CD4-positive, alpha-beta T cell (primary cell): ENCODE results near the gene MYLK4. TPM values are rescaled to one million over a fixed set of nuclear protein-coding genes. Genes with fewer than 3 reads are reported as not detected.

Experiments used
- ATAC-seq: fragments of 200-7000 bp; cut with Tn5 transposase; one replicate; pipeline ENCODE4 v1.10.0; 2022; ENCODE audit warnings: mild to moderate bottlenecking; ENCODE audit not compliant: poor library complexity
- CTCF ChIA-PET: fragments of 350-600 bp; sonication (Branson Sonifier 250); formaldehyde crosslinking; loops from one replicate; lab custom pipeline; 2021; ENCODE audit warnings: antibody characterized with exemption, inconsistent platforms; lab: Charles Lee
- POLR2A ChIA-PET: fragments of 350-600 bp; sonication (Branson Sonifier 250); formaldehyde crosslinking; loops from one replicate; lab custom pipeline; 2021; ENCODE audit warnings: antibody characterized with exemption, inconsistent platforms; lab: Charles Lee
- DNase-seq, 14 experiments: peaks; one replicate each; pipeline ENCODE4 v3.0.0-alpha.2; 2013 to 2020; ENCODE audit warnings: mixed read lengths in 2 of 14
- H3K27ac ChIP-seq, 2 donors: one replicate each; pipeline versions ENCODE4 v1.5.1 to v1.7.0; 2013; ENCODE audit warnings: low read length in 2 of 2, low read depth in 1 of 2, mild to moderate bottlenecking in 1 of 2
- H3K27me3 ChIP-seq, 2 experiments: 1 replicate in 1 of 2; 2 replicates in 1 of 2; pipeline versions ENCODE4 v1.6.1 to v1.7.0; 2013; ENCODE audit warnings: low read length in 2 of 2, control low read depth in 1 of 2, mild to moderate bottlenecking in 1 of 2, moderate library complexity in 1 of 2; ENCODE audit not compliant: insufficient read depth in 2 of 2, control insufficient read depth in 1 of 2
- H3K36me3 ChIP-seq: one replicate; pipeline ENCODE4 v1.6.1; 2013; ENCODE audit warnings: low read length, control low read depth; ENCODE audit not compliant: insufficient read depth
- H3K4me1 ChIP-seq: one replicate; pipeline ENCODE4 v1.6.1; 2013; ENCODE audit warnings: low read length, control low read depth; ENCODE audit not compliant: insufficient read depth
- H3K4me3 ChIP-seq: one replicate; pipeline ENCODE4 v1.5.1; 2013; ENCODE audit warnings: mild to moderate bottlenecking, low read length, moderate library complexity
- H3K9me3 ChIP-seq, 2 experiments: 1 replicate in 1 of 2; 2 replicates in 1 of 2; pipeline versions ENCODE4 v1.6.1 to v1.7.0; 2013; ENCODE audit warnings: low read length in 2 of 2, mild to moderate bottlenecking in 2 of 2, control low read depth in 1 of 2, moderate library complexity in 1 of 2; ENCODE audit not compliant: control insufficient read depth in 1 of 2, insufficient read depth in 1 of 2
- H3K27ac Mint-ChIP-seq: one replicate; pipeline ENCODE4 v1.8.0; 2020; ENCODE audit warnings: mixed read lengths
- H3K27me3 Mint-ChIP-seq: one replicate; pipeline ENCODE4 v1.8.0; 2021; ENCODE audit warnings: mixed read lengths
- H3K36me3 Mint-ChIP-seq: one replicate; pipeline ENCODE4 v1.8.0; 2021; ENCODE audit warnings: low read depth, mixed read lengths
- H3K4me1 Mint-ChIP-seq: one replicate; pipeline ENCODE4 v1.8.0; 2021; ENCODE audit warnings: low read depth, mixed read lengths
- H3K4me3 Mint-ChIP-seq: one replicate; pipeline ENCODE4 v1.8.0; 2020; ENCODE audit warnings: mild to moderate bottlenecking, mixed read lengths
- H3K9me3 Mint-ChIP-seq: one replicate; pipeline ENCODE4 v1.8.0; 2020; ENCODE audit warnings: mixed read lengths
- CTCF ChIP-seq: fragments of 200-600 bp; IDR thresholded peaks from one replicate; pipeline ENCODE4 v1.8.0; 2022; ENCODE audit warnings: antibody characterized with exemption, mild to moderate bottlenecking
- intact Hi-C, 2 experiments: fragments of 100-400 bp; cut with DNase I in 1 of 2; cut with micrococcal nuclease in 1 of 2; formaldehyde crosslinking; loops; one replicate each; pipeline versions ENCODE4 v1.15.1 to v1.9.0; 2023 to 2025; cut with DNase I, micrococcal nuclease
- total RNA-seq, 174 experiments: library from RNA in 2 of 174; stranded (reverse) in 2 of 174; gene quantifications; one replicate each; pipeline ENCODE4 v1.2.3 and lab custom pipeline; 2021 to 2026

The MYLK4 gene
- total RNA-seq, 2 experiments from 2014 or later = 1.6 to 2.0 TPM

GRCh38 chr6:2616811-2617210 is 133.9 kb downstream of the MYLK4 start:
- intact Hi-C loops = no loop called here
- Histone ChIP-seq H3K27me3 (peaks cover 0 to 13% of the 10 kb centered on the region in 2 experiments), H3K9me3 (no peaks in the 10 kb centered on the region), H3K36me3 (no peaks in the 10 kb centered on the region), H3K27ac (no peak overlapping the region), H3K4me1 (no peaks in the 10 kb centered on the region), H3K4me3 (no peak overlapping the region)
- Mint-ChIP-seq H3K4me1 (no peaks in the 10 kb centered on the region), H3K9me3 (no peaks in the 10 kb centered on the region), H3K27me3 (peaks cover 48% of the 10 kb centered on the region), H3K27ac (no peak overlapping the region), H3K36me3 (no peaks in the 10 kb centered on the region), H3K4me3 (no peak overlapping the region)
- ChIA-PET CTCF (no interaction called here), POLR2A (no interaction called here)
- ATAC-seq = no peak
- TF ChIP-seq CTCF = no peak
- DNase-seq = no peak

GRCh38 chr6:2615251-2615650 is 135.5 kb downstream of the MYLK4 start:
- no peaks in the 10 kb centered on the region for H3K4me1 Mint-ChIP-seq
- Histone ChIP-seq H3K27me3 (peaks cover 0 to 13% of the 10 kb centered on the region in 2 experiments), H3K4me3 (no peak overlapping the region), H3K9me3 (no peaks in the 10 kb centered on the region), H3K36me3 (no peaks in the 10 kb centered on the region), H3K4me1 (no peaks in the 10 kb centered on the region), H3K27ac (no peak overlapping the region)
- intact Hi-C loops = no loop called here
- H3K27me3 Mint-ChIP-seq = peaks cover 53% of the 10 kb centered on the region
- H3K27ac Mint-ChIP-seq = no peak overlapping the region
- no peaks in the 10 kb centered on the region for H3K36me3 Mint-ChIP-seq
- H3K9me3 Mint-ChIP-seq = no peaks in the 10 kb centered on the region
- ChIA-PET POLR2A (no interaction called here), CTCF (no interaction called here)
- DNase-seq (no peak), ATAC-seq (no peak)
- H3K4me3 Mint-ChIP-seq = no peak overlapping the region
- no peak for TF ChIP-seq CTCF

- Mint-ChIP-seq H3K4me3 (no peak overlapping the region), H3K4me1 (no peaks in the 10 kb centered on the region), H3K36me3 (no peaks in the 10 kb centered on the region), H3K27ac (no peak overlapping the region), H3K27me3 (peaks cover 53% of the 10 kb centered on the region), H3K9me3 (no peaks in the 10 kb centered on the region)
- H3K36me3 ChIP-seq = no peaks in the 10 kb centered on the region
- H3K9me3 ChIP-seq = no peaks in the 10 kb centered on the region
- no peak overlapping the region for H3K4me3 ChIP-seq
- no peak for ATAC-seq
- H3K27ac ChIP-seq = no peak overlapping the region
- H3K27me3 ChIP-seq = peaks cover 0 to 12% of the 10 kb centered on the region in 2 experiments
- POLR2A ChIA-PET = interaction anchor here (0.6 kb wide), 1 partner anchor 1062 kb away, joined by 3 read pairs; no protein-coding TSS in a partner anchor
- TF ChIP-seq CTCF = no peak
- DNase-seq = no peak
- no peaks in the 10 kb centered on the region for H3K4me1 ChIP-seq
- CTCF ChIA-PET = no interaction called here
- intact Hi-C loops = no loop called here
Measured at GRCh38 chr6:2614846-2615245, 135.9 kb downstream of the MYLK4 start.
